Activated effector memory CD4-positive, alpha-beta T cell treated with Interleukin-2 at 50 U/mL for 16 hours (primary cell): ENCODE measurements around the gene CHD9.
"Not testable (repeated sequence)": the region's sequence is repeated elsewhere in the genome, so short reads cannot be mapped to it uniquely, and the experiment has no call there.

Source experiments
- DNase-seq: peaks from one replicate; pipeline ENCODE4 v3.0.0-alpha.2; 2020

Gene CHD9

GRCh38 chr16:53291757-53292392 is 237.1 kb downstream of the CHD9 start:
- no peak for DNase-seq

GRCh38 chr16:53297477-53297876 is 242.7 kb downstream of the CHD9 start:
- DNase-seq = no peak

- DNase-seq = no peak
These were observed 249.5 kb downstream of the CHD9 start for GRCh38 chr16:53304334-53304733.

- DNase-seq = no peak
These were observed 251.0 kb downstream of the CHD9 start for GRCh38 chr16:53305743-53306142.

- DNase-seq = no peak
These were observed 254.7 kb downstream of the CHD9 start for GRCh38 chr16:53309457-53309856.

GRCh38 chr16:53320992-53321391 is 266.2 kb downstream of the CHD9 start:
- DNase-seq = no peak

GRCh38 chr16:53323924-53324323 is 269.1 kb downstream of the CHD9 start:
- no peak for DNase-seq

- not testable (repeated sequence) for DNase-seq
These were observed 276.2 kb downstream of the CHD9 start for GRCh38 chr16:53330991-53331390.

- DNase-seq = no peak
These were observed 279.8 kb downstream of the CHD9 start for GRCh38 chr16:53334581-53334980.

- DNase-seq = no peak
These were observed 282.5 kb downstream of the CHD9 start for GRCh38 chr16:53337294-53337693.

GRCh38 chr16:53341792-53342191 is 287.0 kb downstream of the CHD9 start:
- no peak for DNase-seq

GRCh38 chr16:53355064-53355463 is 300.3 kb downstream of the CHD9 start:
- no peak for DNase-seq

- DNase-seq = no peak
These were observed 301.9 kb downstream of the CHD9 start for GRCh38 chr16:53356478-53357207.

GRCh38 chr16:53357208-53357586 is 302.4 kb downstream of the CHD9 start:
- DNase-seq = no peak

GRCh38 chr16:53357955-53358354 is 303.2 kb downstream of the CHD9 start:
- DNase-seq = no peak

GRCh38 chr16:53358884-53359283 is 304.1 kb downstream of the CHD9 start:
- DNase-seq = no peak

- no peak for DNase-seq
These were observed 315.1 kb downstream of the CHD9 start for GRCh38 chr16:53369921-53370320.

- no peak for DNase-seq
These were observed 316.0 kb downstream of the CHD9 start for GRCh38 chr16:53370827-53371226.

- peak; percentile 75 for DNase-seq
These were observed 318.4 kb downstream of the CHD9 start for GRCh38 chr16:53372992-53373871.

GRCh38 chr16:53374800-53375199 is 320.0 kb downstream of the CHD9 start:
- no peak for DNase-seq

- no peak for DNase-seq
These were observed 323.3 kb downstream of the CHD9 start for GRCh38 chr16:53378138-53378537.
